GM06990 (cell line): Measurements from ENCODE around the gene RIMS3.

ENCODE experiments used
- DNase-seq: peaks from one replicate; pipeline ENCODE4 v3.0.0-alpha.2; 2011; ENCODE audit not compliant: insufficient read length; ENCODE audit errors: extremely low read depth
- H3K27me3 ChIP-seq: replicated peaks from 2 replicates; pipeline ENCODE4 v1.6.0; 2011; ENCODE audit warnings: low read length; ENCODE audit not compliant: control insufficient read depth, insufficient read depth
- H3K36me3 ChIP-seq: 2 replicates; pipeline ENCODE4 v1.5.1; 2011; ENCODE audit warnings: low read length; ENCODE audit not compliant: control insufficient read depth, insufficient read depth
- H3K4me3 ChIP-seq: replicated peaks from 2 replicates; pipeline ENCODE4 v1.5.1; 2011; ENCODE audit warnings: low read depth, mild to moderate bottlenecking, control low read depth, low read length
- CTCF ChIP-seq: IDR thresholded peaks from 2 replicates; pipeline ENCODE4 v1.5.1; 2011; ENCODE audit warnings: low read length, control low read depth, mild to moderate bottlenecking, inconsistent platforms; ENCODE audit not compliant: insufficient read depth, poor library complexity, severe bottlenecking

The RIMS3 gene

DNA sequence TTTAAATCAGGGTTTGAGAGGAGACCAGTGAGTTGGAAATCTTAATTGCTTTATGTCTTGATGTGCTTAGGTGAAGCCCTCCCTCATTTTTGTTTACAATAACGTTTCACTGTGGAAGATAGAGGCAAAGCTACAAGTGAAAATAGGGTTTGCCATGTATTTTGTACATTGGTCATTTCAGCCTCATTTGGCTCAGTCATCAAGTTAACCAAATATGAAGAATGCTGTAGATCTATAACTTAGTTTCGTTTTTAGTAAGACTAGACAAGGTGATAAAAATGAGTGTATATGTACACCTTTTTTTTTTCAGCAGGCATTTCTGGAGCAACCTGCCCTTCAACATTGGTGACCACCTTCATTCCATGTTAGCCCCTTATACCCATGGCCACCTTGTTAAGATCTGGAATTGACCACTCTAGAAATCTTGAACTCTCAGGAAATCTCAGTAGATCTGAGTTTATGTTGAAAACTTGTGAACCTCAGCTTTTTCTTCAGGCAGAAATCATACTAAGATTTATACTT, 28.9 kb upstream of the RIMS3 start:
- H3K27me3 ChIP-seq, result no peaks in the 10 kb centered on the region
- DNase-seq, result no peak
- no peak for TF ChIP-seq CTCF
- no peaks in the 10 kb centered on the region for H3K36me3 ChIP-seq
- peak overlapping the region; percentile 9; the same call in 1 of the 2 replicates for H3K4me3 ChIP-seq

GRCh38 chr1:40693425-40693824, 27.9 kb upstream of the RIMS3 start:
- no peak for TF ChIP-seq CTCF
- Histone ChIP-seq H3K36me3 (no peaks in the 10 kb centered on the region), H3K4me3 (peak overlapping the region; percentile 81), H3K27me3 (no peaks in the 10 kb centered on the region)
- DNase-seq, result no peak

GRCh38 chr1:40692429-40692895, 27.0 kb upstream of the RIMS3 start:
- peak overlapping the region; percentile 81 for H3K4me3 ChIP-seq
- TF ChIP-seq CTCF, result no peak
- no peaks in the 10 kb centered on the region for H3K36me3 ChIP-seq
- DNase-seq, result no peak
- H3K27me3 ChIP-seq, result no peaks in the 10 kb centered on the region

DNA sequence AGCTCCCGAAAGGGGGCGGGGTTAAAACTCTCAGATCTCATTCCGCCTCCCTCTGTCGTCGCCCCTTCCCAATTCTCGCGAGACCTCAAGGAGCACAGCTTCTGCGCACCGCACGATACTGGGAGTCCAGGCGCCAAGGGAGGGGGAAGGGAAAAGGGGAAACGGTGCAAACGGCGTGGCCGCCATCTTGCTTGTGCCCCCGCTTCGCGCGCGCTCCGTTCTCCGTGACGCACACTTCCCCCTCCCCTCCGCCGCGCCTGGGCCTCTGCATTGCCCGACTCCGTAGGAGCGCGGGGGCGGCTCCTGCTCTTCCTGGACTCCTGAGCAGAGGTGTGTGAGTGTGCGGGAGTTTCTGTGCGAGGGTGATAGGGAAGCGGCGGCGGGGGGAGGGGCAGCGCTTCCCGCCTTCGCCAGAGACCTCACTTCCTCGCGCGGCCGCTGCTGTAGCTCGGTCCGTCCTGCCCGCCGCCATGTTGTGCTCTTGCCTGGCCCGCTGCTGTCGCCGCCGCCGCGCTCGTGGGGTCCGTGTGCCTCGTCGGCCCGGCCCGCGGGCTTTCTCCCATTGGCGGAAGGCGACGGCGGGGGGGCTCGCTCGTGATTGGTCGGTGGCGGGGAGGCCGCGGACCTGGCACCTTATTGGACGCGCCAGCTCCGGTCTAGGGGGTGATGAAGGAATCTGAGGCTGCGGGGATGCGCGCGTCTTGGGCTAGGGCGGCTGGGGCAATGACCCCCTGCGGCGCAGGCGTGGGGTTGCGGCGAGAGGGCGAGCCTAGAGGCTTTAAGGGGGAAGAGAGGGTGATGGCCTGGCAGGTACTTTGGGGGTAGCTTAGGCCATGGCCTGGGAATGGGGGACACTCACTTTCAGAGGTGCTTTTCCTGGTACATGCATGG, 26.3 kb upstream of the RIMS3 start, which contains the start of gene NFYC:
TSS of gene NFYC (plus strand) at position 167 of the 891 bp plus-strand sequence. CDS start 47,140 bp downstream, outside the sequence.
- DNase-seq, result peak; percentile 95
- no peaks in the 10 kb centered on the region for H3K27me3 ChIP-seq
- no peak for TF ChIP-seq CTCF
- H3K4me3 ChIP-seq, result peak within 1 kb of the TSS; percentile 81
- no peaks in the 10 kb centered on the region for H3K36me3 ChIP-seq

- Histone ChIP-seq H3K4me3 (peak overlapping the region; percentile 81), H3K36me3 (no peaks in the 10 kb centered on the region), H3K27me3 (no peaks in the 10 kb centered on the region)
- no peak for DNase-seq
- no peak for TF ChIP-seq CTCF
Observed at GRCh38 chr1:40690771-40691537, 25.5 kb upstream of the RIMS3 start.
